Suprapubic skin (tissue), 3 donors: ENCODE data around the gene MUC5AC.

Experiments used
- CTCF ChIP-seq, 2 donors: fragments of 200-600 bp in 1 of 2; fragments of 450-650 bp in 1 of 2; sonication (generic) in 1 of 2; IDR thresholded peaks; one replicate each; pipeline ENCODE4 v1.5.1; 2016 to 2019; ENCODE audit warnings: antibody characterized with exemption in 2 of 2, mild to moderate bottlenecking in 1 of 2, moderate library complexity in 1 of 2
- POLR2A ChIP-seq, 2 donors: fragments of 450-650 bp; IDR thresholded peaks; one replicate each; pipeline ENCODE4 v1.6.1; 2017; ENCODE audit warnings: antibody characterized with exemption in 2 of 2, mild to moderate bottlenecking in 2 of 2, moderate library complexity in 2 of 2

GRCh38 chr11:1172729-1173117, 15.0 kb downstream of the MUC5AC start:
- TF ChIP-seq POLR2A (IDR thresholded peaks at IDR 0.05) (no peak), CTCF (IDR thresholded peaks at IDR 0.05) (no peak)
